Sigmoid colon (tissue), 4 donors: ENCODE data around the gene AVEN.

Experiments used
- POLR2A ChIP-seq, 2 donors: fragments of 450-650 bp; IDR thresholded peaks; one replicate each; pipeline ENCODE4 v1.6.1; 2016; ENCODE audit warnings: antibody characterized with exemption in 2 of 2, mild to moderate bottlenecking in 2 of 2, moderate library complexity in 2 of 2
- POLR2AphosphoS5 ChIP-seq, 4 donors: sonication (generic); formaldehyde crosslinking; IDR thresholded peaks; one replicate each; pipeline ENCODE4 v1.6.1; 2017; ENCODE audit warnings: antibody characterized with exemption in 4 of 4
- TF ChIP-seq, protein P1 (sequence below), 4 experiments: fragments of 450-650 bp in 3 of 4; fragments of 200-600 bp in 1 of 4; IDR thresholded peaks; one replicate each; pipeline ENCODE4 v1.5.1; 2016 to 2019; ENCODE audit warnings: antibody characterized with exemption in 4 of 4, mild to moderate bottlenecking in 3 of 4, moderate library complexity in 2 of 4

DNA sequence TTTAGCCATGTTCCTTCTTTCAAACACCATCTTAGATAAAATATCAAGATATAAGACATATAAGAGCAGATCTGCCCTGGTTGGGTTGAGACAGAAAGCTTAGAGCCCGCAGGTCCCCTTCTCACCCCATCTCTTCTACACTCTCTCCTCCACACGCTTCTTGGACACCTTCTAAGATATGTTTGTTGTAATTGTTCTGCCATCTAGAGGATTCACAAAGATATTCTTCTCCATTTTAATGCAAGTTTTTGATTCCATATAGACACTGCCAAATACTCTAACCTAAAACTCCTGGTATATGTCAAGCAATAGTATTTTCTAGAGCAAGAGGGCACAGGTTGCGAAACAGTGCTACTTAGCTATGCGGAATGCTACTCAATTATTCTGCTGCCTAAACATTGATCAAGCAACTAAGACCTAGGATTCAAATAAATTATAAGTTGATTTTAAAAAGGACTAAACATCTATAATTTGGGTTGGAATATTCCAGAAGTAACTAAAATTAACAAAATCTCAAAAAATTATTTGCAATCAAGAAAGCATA, 63.9 kb downstream of the AVEN start:
- TF ChIP-seq POLR2A (IDR thresholded peaks at IDR 0.05) (no peak), POLR2AphosphoS5 (IDR thresholded peaks at IDR 0.05) (no peak)
- TF ChIP-seq, protein P1, sequence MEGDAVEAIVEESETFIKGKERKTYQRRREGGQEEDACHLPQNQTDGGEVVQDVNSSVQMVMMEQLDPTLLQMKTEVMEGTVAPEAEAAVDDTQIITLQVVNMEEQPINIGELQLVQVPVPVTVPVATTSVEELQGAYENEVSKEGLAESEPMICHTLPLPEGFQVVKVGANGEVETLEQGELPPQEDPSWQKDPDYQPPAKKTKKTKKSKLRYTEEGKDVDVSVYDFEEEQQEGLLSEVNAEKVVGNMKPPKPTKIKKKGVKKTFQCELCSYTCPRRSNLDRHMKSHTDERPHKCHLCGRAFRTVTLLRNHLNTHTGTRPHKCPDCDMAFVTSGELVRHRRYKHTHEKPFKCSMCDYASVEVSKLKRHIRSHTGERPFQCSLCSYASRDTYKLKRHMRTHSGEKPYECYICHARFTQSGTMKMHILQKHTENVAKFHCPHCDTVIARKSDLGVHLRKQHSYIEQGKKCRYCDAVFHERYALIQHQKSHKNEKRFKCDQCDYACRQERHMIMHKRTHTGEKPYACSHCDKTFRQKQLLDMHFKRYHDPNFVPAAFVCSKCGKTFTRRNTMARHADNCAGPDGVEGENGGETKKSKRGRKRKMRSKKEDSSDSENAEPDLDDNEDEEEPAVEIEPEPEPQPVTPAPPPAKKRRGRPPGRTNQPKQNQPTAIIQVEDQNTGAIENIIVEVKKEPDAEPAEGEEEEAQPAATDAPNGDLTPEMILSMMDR (IDR thresholded peaks at IDR 0.05), result no peak
